Measurements from ENCODE around the gene DNAJC17.

Gene DNAJC17

GRCh38 chr15:40785164-40785563 lies 22.1 kb downstream of the DNAJC17 start:
- TF ChIP-seq CTCF (conservative IDR thresholded peaks at IDR 0.05; ENCODE audit: low read depth, low read length): no peak
- H3K4me3 ChIP-seq (ENCODE audit: low read length): no peak overlapping the region
- DNase-seq (ENCODE audit: low read depth): no peak

- TF ChIP-seq CTCF (conservative IDR thresholded peaks at IDR 0.05; ENCODE audit: low read depth, low read length): peak; percentile 83
- no peak overlapping the region for H3K4me3 ChIP-seq (ENCODE audit: low read length)
- DNase-seq (ENCODE audit: low read depth): no peak
Measured at GRCh38 chr15:40782609-40783227, 24.6 kb downstream of the DNAJC17 start.

- H3K4me3 ChIP-seq (ENCODE audit: low read length): no peak overlapping the region
- no peak for DNase-seq (ENCODE audit: low read depth)
- TF ChIP-seq CTCF (conservative IDR thresholded peaks at IDR 0.05; ENCODE audit: low read depth, low read length): no peak
Measured at GRCh38 chr15:40776537-40777141, 30.6 kb downstream of the DNAJC17 start.

- TF ChIP-seq CTCF (conservative IDR thresholded peaks at IDR 0.05; ENCODE audit: low read depth, low read length): no peak
- DNase-seq (ENCODE audit: low read depth): no peak
- H3K4me3 ChIP-seq (ENCODE audit: low read length): no peak overlapping the region
Measured at GRCh38 chr15:40775740-40776536, 31.3 kb downstream of the DNAJC17 start.

GRCh38 chr15:40775007-40775406 lies 32.3 kb downstream of the DNAJC17 start:
- DNase-seq (ENCODE audit: low read depth): no peak
- TF ChIP-seq CTCF (conservative IDR thresholded peaks at IDR 0.05; ENCODE audit: low read depth, low read length): no peak
- H3K4me3 ChIP-seq (ENCODE audit: low read length): no peak overlapping the region

GRCh38 chr15:40773902-40774301 lies 33.4 kb downstream of the DNAJC17 start:
- no peak for TF ChIP-seq CTCF (conservative IDR thresholded peaks at IDR 0.05; ENCODE audit: low read depth, low read length)

More at GRCh38 chr15:40773902-40774301, 33.4 kb downstream of the DNAJC17 start:
- DNase-seq (ENCODE audit: low read depth): no peak
- H3K4me3 ChIP-seq (ENCODE audit: low read length): no peak overlapping the region

Measured in retinal pigment epithelial cell (primary cell).